EL (cell line): ENCODE data around the gene IRF2.
"Not testable (repeated sequence)": the region's sequence is repeated elsewhere in the genome, so short reads cannot be mapped to it uniquely, and the experiment has no call there.

Source experiments
- DNase-seq: peaks from one replicate; pipeline ENCODE4 v3.0.0-alpha.2; 2016

IRF2 gene

DNA sequence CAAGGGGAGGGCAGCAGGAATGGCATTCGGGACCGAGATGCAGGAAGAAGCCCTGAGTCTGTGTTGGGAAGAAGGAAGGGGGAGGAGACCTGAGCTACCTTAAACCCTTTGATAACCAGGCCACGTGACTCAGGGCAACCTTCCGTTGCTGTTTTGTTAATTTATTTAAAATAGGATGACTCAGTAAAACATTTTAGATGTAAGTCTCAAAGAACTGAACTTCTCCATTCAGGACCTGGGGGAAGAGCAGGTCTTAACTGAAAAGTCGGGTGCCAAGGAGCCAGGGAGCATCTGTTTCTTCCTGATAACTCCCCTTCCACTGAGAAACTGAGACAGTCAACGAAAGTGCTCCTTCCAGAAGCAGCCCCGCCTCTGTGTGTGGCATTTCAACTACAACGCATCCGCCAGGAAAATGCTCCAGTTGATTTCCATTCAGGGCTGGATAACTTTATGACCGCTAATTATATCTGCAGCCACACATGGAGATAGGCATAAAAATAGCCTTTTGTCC is 88.0 kb downstream of the IRF2 start:
- DNase-seq, result no peak

GRCh38 chr4:184385705-184386141 is 88.6 kb downstream of the IRF2 start:
- DNase-seq, result no peak

- DNase-seq, result no peak
These were observed 89.4 kb downstream of the IRF2 start for GRCh38 chr4:184384810-184385557.

- peak; percentile 84 for DNase-seq
These were observed 90.1 kb downstream of the IRF2 start for GRCh38 chr4:184384056-184384809.

- peak; percentile 96 for DNase-seq
These were observed 90.8 kb downstream of the IRF2 start for GRCh38 chr4:184383497-184384055.

DNA sequence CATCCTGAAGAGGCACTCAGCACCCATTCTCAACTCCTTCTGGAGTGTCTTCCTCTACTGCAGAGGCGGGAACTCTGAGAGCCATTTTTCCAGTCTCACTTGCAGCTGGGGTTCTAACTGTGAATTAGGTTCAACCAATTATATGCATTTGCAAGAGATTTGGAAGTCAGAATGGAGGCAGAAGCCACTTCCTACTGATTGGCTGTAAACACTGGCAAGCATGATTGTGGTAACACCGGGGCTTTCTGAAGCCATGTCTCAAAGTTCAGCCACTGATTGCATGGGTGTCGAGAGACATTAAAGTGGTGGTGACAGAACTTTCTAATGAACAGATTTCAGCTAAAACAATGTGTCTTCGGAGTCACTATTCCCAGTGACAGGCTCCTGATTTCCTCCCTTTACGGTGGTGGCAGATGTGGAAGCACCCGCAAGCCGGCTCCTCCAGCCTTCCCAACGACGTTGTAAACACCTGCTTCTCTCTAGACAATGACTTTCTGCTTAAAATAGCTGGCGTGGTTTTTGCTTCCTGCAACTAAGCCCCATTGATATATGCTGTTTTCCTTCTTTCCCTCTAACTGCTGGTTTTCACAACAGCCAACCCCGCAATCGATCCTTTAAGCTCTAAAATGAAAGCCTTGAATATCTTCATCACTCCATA is 92.0 kb downstream of the IRF2 start:
- DNase-seq, result no peak

- no peak for DNase-seq
These were observed 93.6 kb downstream of the IRF2 start for GRCh38 chr4:184380707-184381106.

DNA sequence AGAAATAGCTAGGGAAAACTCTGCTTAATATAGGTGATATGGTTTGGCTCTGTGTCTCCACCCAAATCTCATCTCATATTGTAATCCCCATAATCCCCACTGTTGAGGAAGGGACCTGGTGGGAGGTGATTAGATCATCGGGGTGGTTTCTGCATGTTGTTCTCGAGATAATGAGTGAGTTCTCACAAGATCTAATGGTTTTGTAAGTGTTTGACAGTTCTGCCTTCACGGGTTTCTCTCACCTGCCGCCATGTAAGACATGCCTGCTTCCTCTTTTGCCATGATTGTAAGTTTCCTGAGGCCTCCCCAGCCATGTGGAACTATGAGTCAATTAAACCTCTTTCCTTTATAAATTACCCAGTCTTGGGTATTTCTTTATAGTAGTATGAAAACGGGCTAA is 94.1 kb downstream of the IRF2 start:
- not testable (repeated sequence) for DNase-seq

DNA sequence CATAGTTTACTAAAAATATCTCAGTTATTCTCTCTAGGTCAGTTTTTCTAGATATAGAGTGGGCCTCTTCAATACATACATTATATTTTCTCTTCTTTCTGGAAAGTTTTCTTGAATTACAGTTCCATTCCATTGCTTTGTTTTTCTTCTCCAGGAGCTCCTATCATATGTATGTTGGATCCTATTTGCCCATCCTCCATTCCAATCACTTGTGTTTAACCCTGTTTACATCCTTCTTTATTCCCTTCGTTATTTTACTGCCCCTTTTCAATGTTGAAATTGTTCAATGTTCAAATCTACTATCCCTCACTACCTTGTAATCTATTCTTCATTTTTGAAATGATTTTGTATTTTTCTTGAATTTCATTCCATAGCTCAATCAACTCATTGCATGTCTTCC is 97.4 kb downstream of the IRF2 start:
- no peak for DNase-seq

GRCh38 chr4:184376126-184376838 is 98.1 kb downstream of the IRF2 start:
- no peak for DNase-seq

GRCh38 chr4:184375623-184376022 is 98.7 kb downstream of the IRF2 start:
- DNase-seq, result not testable (repeated sequence)

GRCh38 chr4:184375027-184375426 is 99.3 kb downstream of the IRF2 start:
- peak; percentile 37 for DNase-seq

- DNase-seq, result no peak
These were observed 100.4 kb downstream of the IRF2 start for GRCh38 chr4:184373886-184374405.

- DNase-seq, result no peak
These were observed 103.0 kb downstream of the IRF2 start for GRCh38 chr4:184371390-184371787.

DNA sequence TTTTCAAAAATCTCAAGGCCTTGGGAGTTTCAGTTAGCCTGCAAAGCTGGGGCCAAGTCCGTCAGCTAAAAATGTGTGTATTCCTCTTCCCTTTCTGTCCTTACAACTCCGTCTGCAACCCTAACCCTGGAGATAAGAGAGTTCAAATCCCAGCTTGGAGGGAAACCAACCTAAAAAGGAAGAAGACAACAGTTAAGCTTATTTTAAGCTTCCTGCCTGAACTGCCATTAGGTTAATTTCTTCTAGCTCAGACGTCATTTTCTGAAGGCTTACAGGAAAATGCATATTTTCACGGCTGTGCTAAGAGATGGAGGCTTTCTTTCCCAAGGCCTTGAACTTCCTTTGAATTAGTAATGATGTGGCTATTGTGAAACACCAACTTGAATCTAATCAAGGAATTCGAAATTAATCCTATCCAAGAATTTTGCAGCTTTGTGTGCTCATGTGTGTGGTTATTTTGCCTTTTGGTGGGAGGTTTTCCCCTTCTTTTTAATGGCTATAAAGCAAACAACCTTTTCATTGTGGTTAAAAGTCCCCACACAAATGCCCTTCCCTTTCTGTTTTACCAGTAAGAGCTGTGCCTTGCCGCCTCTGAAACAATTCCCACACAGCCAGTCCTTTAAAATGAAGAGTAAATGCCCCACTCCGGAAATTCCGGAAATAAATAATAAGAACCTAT is 103.5 kb downstream of the IRF2 start:
- no peak for DNase-seq

GRCh38 chr4:184369871-184370270 is 104.5 kb downstream of the IRF2 start:
- DNase-seq, result no peak

GRCh38 chr4:184368731-184369130 is 105.6 kb downstream of the IRF2 start:
- no peak for DNase-seq

GRCh38 chr4:184368290-184368689 is 106.1 kb downstream of the IRF2 start:
- no peak for DNase-seq

DNA sequence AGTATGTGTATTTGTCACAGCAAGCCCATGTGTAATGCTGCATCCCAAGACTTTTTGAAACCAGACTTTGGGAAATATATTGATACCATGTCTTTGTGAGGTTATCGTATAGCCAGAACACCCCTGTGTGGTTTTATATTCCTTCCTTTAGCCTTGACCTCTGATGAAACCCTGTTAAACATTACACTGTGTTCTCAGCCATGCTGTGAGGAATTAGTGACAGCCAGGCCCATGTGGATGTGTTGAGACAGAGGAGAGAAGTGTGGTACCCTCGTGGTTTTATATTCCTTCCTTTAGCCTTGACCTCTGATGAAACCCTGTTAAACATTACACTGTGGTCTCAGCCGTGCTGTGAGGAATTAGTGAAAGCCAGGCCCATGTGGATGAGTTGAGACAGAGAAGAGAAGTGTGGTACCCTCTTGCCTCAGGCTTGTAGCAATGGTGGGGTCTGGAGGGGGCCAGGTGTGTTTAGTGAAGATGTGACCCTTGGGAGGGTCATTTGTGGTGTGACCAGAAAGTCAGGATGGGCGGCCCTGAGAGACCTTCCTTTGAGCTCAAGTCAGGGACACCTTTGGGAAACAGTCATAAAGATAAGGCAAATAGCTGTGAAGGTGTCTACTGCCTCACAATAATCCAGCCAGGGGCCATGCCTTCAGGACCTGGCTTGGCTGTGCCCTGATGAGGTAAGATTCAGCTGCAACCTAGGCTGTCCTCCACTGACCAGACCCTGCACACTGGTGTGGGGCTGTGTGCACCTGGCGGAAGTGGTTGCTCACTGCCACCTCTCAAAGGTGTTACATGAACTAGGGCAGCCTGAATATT is 110.0 kb downstream of the IRF2 start:
- no peak for DNase-seq

DNA sequence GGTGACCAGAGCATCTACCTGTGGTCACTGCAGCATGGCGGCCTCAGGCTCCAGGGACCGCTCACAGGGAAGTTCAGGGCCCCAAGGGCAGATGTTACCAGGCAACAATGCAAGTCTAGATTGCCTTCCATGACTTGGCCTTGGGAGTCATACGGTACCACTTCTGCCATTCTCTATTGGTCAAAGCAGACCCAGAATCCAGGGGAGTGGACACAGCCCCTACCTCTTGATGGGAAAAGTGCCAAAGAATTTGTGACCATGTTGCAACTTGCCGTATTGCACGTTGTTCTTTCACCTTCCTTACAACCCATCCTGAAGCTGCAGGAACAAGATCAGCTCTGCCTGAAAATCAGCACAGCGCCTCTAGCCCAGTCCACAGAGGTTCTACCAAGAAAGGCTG is 111.1 kb downstream of the IRF2 start:
- no peak for DNase-seq

DNA sequence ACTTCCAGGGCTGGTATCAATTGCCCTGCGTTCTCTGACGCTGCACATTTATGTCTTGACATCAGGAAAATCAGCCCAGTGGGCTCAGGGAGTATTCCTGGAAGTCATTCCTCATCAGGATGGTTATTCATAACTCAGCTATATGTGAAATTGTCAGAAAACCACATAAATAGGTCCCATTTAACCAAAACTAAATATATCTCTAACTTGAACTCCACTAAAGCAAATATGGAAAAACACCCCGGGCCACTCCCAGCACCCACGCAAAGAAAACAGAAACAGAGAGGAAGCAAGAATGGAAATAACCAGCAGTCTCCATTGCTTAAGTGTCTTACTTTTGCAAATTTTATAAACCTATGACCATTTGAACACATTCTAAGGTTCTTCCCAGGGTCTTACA is 112.0 kb downstream of the IRF2 start:
- no peak for DNase-seq
